Measurements from ENCODE around the gene CEP97. TPM values are rescaled to one million over a fixed set of nuclear protein-coding genes. Genes with fewer than 3 reads are reported as not detected.

The CEP97 gene
- total and polyA plus RNA-seq, 2 donors, result 4.5 to 14.0 TPM

DNA sequence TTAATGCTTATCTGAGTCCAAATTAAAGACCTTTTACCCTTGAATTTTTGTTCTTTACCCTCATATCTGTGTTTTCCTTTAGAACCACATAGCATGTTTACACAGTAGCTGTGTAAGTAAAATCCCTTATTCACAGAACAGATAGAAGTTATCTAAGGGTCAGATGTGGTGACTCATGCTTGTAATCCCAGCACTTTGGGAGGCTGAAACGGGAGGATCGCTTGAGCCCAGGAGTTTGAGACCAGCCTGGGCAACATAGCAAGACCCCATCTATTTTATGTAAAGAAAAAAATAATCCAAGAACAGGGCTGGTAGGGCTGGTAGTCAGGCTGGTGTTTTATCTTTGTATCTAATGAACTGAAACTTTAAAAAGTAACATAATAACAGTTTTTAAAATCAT lies 77.8 kb downstream of the CEP97 start:
- Histone ChIP-seq H3K4me1 (ENCODE audit: control insufficient read depth in 2 of 2, insufficient read depth in 2 of 2, low read length in 2 of 2) (no peaks in the 10 kb centered on the region), H3K9me3 (ENCODE audit: control insufficient read depth in 2 of 2, insufficient read depth in 1 of 2, low read length in 1 of 2) (no peaks in the 10 kb centered on the region), H3K4me3 (ENCODE audit: low read length in 2 of 2) (no peak overlapping the region), H3K36me3 (ENCODE audit: control insufficient read depth in 2 of 2, insufficient read depth in 2 of 2, low read length in 1 of 2) (peaks cover 13 to 24% of the 10 kb centered on the region in 2 donors), H3K27me3 (ENCODE audit: control insufficient read depth in 2 of 2, insufficient read depth in 1 of 2, low read length in 1 of 2) (no peaks in the 10 kb centered on the region), H3K27ac (ENCODE audit: low read depth in 1 of 2, low read length in 1 of 2) (no peak overlapping the region)
- 98% methylated on average over 2 of the region's 2 CpGs for WGBS
- no peak for DNase-seq (ENCODE audit: low read depth in 6 of 9, low spot score in 9 of 9)

DNA sequence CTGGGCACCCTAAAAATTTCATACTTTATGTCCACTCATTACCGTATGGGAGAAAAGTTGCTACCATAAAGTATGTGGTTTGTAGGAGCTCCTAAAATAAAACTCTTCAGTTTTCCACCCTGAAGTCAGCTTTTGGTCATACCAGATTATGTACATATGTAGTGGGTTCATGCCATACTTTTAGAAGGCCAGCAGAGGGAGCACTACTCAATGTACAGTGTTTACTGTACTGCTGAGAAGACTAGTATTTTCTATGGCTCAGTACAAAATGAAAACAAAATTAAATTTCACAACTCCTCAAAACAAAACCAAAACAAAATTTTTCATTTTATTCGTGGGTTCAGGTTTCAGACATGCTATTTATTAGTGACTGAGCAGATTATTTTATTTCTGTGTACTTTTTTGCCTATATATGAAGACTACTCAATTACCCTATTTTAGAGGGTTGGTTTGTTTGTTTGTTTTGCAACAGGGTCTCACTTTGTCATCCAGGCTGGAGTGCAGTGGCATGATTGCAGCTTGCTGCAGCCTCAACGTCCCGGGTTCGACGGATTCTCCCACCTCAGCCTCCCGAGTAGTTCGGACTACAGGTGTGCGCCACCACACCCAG lies 78.9 kb downstream of the CEP97 start:
- peak in 6 of 9 donors; percentile 52 to 84 (median 72) for DNase-seq (ENCODE audit: low read depth in 6 of 9, low spot score in 9 of 9)
- WGBS, result 81% methylated on average over 9 of the region's 9 CpGs
- Histone ChIP-seq H3K4me3 (ENCODE audit: low read length in 2 of 2) (no peak overlapping the region), H3K27me3 (ENCODE audit: control insufficient read depth in 2 of 2, insufficient read depth in 1 of 2, low read length in 1 of 2) (no peaks in the 10 kb centered on the region), H3K36me3 (ENCODE audit: control insufficient read depth in 2 of 2, insufficient read depth in 2 of 2, low read length in 1 of 2) (peaks cover 13 to 24% of the 10 kb centered on the region in 2 donors), H3K9me3 (ENCODE audit: control insufficient read depth in 2 of 2, insufficient read depth in 1 of 2, low read length in 1 of 2) (no peaks in the 10 kb centered on the region), H3K4me1 (ENCODE audit: control insufficient read depth in 2 of 2, insufficient read depth in 2 of 2, low read length in 2 of 2) (no peaks in the 10 kb centered on the region), H3K27ac (ENCODE audit: low read depth in 1 of 2, low read length in 1 of 2) (no peak overlapping the region)

DNA sequence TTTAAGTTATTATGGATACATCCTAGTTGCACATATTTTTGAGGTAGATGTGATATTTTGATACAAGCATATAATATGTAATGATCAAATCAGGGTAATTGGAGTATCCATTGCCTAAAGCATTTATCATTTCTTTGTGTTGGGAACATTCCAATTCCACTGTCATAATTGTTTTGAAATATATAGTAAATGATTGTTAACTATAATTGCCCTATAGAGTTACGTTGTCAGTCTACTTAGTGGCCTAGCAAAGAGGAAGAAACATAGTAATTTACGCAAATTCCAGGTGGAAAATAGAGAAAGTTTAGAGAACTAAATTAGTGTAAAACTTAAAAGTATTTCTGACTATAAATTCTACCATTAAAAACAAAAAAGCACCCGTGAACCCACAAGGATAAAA lies 79.5 kb downstream of the CEP97 start:
- DNase-seq (ENCODE audit: low read depth in 6 of 9, low spot score in 9 of 9), result no peak
- no peak overlapping the region for H3K4me3 ChIP-seq (ENCODE audit: low read length in 2 of 2)
- H3K27ac ChIP-seq (ENCODE audit: low read depth in 1 of 2, low read length in 1 of 2), result no peak overlapping the region
- no peaks in the 10 kb centered on the region for H3K27me3 ChIP-seq (ENCODE audit: control insufficient read depth in 2 of 2, insufficient read depth in 1 of 2, low read length in 1 of 2)
- H3K9me3 ChIP-seq (ENCODE audit: control insufficient read depth in 2 of 2, insufficient read depth in 1 of 2, low read length in 1 of 2), result no peaks in the 10 kb centered on the region
- H3K4me1 ChIP-seq (ENCODE audit: control insufficient read depth in 2 of 2, insufficient read depth in 2 of 2, low read length in 2 of 2), result no peaks in the 10 kb centered on the region
- WGBS, result over 99% methylated on average over 3 of the region's 3 CpGs
- H3K36me3 ChIP-seq (ENCODE audit: control insufficient read depth in 2 of 2, insufficient read depth in 2 of 2, low read length in 1 of 2), result peaks cover 13 to 21% of the 10 kb centered on the region in 2 donors

DNA sequence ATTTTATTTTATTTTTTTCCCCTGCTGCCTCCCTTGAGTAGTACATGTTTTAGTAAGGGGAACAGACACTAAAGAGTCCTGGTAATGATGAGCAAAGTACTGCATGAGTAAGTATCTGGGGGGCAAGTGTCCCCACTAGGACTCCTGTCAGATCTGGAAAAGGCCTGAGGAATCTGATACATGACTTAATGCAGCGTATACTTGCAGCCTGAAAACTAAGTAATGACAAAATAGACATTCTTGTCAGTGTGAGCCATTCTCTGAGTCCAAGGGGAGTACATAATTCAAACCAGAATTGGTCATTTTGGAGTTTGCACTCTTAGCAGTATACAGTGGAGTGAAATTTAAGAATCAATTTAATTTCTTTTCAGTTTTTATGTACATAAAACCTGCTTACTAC lies 82.1 kb downstream of the CEP97 start:
- Histone ChIP-seq H3K36me3 (ENCODE audit: control insufficient read depth in 2 of 2, insufficient read depth in 2 of 2, low read length in 1 of 2) (peaks cover 7 to 13% of the 10 kb centered on the region in 2 donors), H3K4me3 (ENCODE audit: low read length in 2 of 2) (no peak overlapping the region), H3K27me3 (ENCODE audit: control insufficient read depth in 2 of 2, insufficient read depth in 1 of 2, low read length in 1 of 2) (no peaks in the 10 kb centered on the region), H3K27ac (ENCODE audit: low read depth in 1 of 2, low read length in 1 of 2) (no peak overlapping the region), H3K4me1 (ENCODE audit: control insufficient read depth in 2 of 2, insufficient read depth in 2 of 2, low read length in 2 of 2) (peaks cover 0 to 4% of the 10 kb centered on the region in 2 donors), H3K9me3 (ENCODE audit: control insufficient read depth in 2 of 2, insufficient read depth in 1 of 2, low read length in 1 of 2) (no peaks in the 10 kb centered on the region)
- no peak for DNase-seq (ENCODE audit: low read depth in 6 of 9, low spot score in 9 of 9)
- WGBS, result 98% methylated on average over 1 of the region's 1 CpG

DNA sequence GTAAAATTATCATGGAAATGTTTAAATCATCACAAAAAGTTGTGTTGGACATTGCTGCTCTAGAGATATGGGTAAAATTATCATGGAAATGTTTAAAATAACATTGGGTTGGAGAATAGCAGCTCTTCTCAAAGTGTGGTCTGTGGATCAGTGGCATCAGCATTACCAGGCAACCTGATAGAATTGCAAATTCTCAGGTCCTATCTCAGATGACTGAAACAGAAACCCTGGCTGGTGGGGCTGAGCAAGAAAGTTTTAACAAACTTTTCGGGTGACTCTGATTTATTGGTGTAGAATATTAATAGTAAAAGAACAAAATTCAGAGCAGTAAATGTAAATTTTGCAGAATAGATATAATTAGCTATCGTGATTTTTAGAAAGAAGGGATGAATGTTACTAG lies 83.5 kb downstream of the CEP97 start:
- DNase-seq (ENCODE audit: low read depth in 6 of 9, low spot score in 9 of 9), result no peak
- H3K9me3 ChIP-seq (ENCODE audit: control insufficient read depth in 2 of 2, insufficient read depth in 1 of 2, low read length in 1 of 2), result no peaks in the 10 kb centered on the region
- no peak overlapping the region for H3K4me3 ChIP-seq (ENCODE audit: low read length in 2 of 2)
- H3K36me3 ChIP-seq (ENCODE audit: control insufficient read depth in 2 of 2, insufficient read depth in 2 of 2, low read length in 1 of 2), result peaks cover 3 to 5% of the 10 kb centered on the region in 2 donors
- peaks cover 0 to 4% of the 10 kb centered on the region in 2 donors for H3K4me1 ChIP-seq (ENCODE audit: control insufficient read depth in 2 of 2, insufficient read depth in 2 of 2, low read length in 2 of 2)
- H3K27ac ChIP-seq (ENCODE audit: low read depth in 1 of 2, low read length in 1 of 2), result no peak overlapping the region
- H3K27me3 ChIP-seq (ENCODE audit: control insufficient read depth in 2 of 2, insufficient read depth in 1 of 2, low read length in 1 of 2), result no peaks in the 10 kb centered on the region
- 96% methylated on average over 2 of the region's 2 CpGs for WGBS

DNA sequence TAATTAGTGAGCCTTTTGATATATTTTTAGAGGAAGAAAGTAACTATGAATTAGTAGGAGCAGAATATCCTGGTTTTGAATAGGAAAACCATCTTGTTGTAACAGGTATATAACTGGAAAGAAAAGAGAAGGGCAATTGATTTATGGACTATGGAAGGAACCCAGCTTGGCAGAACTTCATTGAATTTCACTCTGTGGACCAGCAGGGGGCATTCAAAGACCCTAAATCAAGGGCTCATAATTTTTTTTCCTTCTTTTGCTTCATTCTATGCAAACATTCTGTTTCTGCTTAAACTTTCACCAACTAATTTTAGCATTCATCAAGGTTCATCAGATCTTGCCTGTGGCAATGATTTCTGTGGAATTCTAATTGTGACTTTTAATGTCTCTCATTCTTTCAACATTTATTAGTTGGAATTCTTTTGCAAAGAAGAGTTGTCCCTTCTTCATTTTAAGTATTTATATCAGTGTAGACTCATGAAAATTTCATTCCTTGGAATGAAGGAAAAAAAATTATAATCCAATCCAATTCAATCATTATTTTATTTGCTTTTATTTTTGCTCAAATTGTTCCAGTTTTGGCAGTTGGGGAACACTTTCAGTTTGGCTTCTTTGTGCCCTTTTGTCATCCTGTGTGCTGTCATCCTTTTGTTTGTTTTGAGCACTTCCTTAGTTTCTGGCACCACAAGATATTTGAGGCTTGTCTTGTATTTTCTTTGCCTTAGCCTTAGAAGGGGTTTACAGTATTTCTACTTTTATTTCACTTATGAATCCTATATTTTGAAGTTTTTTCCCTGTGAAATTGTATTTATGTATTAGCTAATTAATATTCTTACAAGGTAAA lies 85.0 kb downstream of the CEP97 start:
- peak in 3 of 9 donors; percentile 16 to 64 (median 49) for DNase-seq (ENCODE audit: low read depth in 6 of 9, low spot score in 9 of 9)
- peak overlapping the region in 1 of 2 donors; percentile 6 for H3K27ac ChIP-seq (ENCODE audit: low read depth in 1 of 2, low read length in 1 of 2)
- peaks cover 0 to 2% of the 10 kb centered on the region in 2 donors for H3K36me3 ChIP-seq (ENCODE audit: control insufficient read depth in 2 of 2, insufficient read depth in 2 of 2, low read length in 1 of 2)
- H3K9me3 ChIP-seq (ENCODE audit: control insufficient read depth in 2 of 2, insufficient read depth in 1 of 2, low read length in 1 of 2), result no peaks in the 10 kb centered on the region
- H3K27me3 ChIP-seq (ENCODE audit: control insufficient read depth in 2 of 2, insufficient read depth in 1 of 2, low read length in 1 of 2), result no peaks in the 10 kb centered on the region
- peaks cover 0 to 4% of the 10 kb centered on the region in 2 donors for H3K4me1 ChIP-seq (ENCODE audit: control insufficient read depth in 2 of 2, insufficient read depth in 2 of 2, low read length in 2 of 2)
- H3K4me3 ChIP-seq (ENCODE audit: low read length in 2 of 2), result no peak overlapping the region

DNA sequence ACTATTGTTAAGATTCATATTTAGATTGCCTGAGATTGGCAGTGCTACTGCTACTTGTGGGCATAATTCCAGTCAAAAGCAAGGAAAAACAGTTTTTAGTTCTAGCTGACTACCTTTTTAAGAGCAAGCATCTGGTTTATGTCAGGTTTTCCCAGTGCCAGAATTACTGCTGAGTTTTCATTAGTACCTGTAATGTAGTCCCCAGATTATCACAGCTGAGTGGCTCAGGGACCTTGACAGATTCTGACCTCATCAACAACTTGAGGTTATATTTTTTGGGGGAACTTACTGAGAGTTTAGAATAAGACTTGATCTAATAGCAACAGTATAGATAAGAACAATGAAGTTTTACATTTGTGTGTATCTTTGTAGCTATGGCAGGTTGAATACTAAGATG lies 85.6 kb downstream of the CEP97 start:
- Histone ChIP-seq H3K4me1 (ENCODE audit: control insufficient read depth in 2 of 2, insufficient read depth in 2 of 2, low read length in 2 of 2) (peaks cover 0 to 4% of the 10 kb centered on the region in 2 donors), H3K27ac (ENCODE audit: low read depth in 1 of 2, low read length in 1 of 2) (peak overlapping the region in 1 of 2 donors; percentile 48)
- DNase-seq (ENCODE audit: low read depth in 6 of 9, low spot score in 9 of 9), result no peak

DNA sequence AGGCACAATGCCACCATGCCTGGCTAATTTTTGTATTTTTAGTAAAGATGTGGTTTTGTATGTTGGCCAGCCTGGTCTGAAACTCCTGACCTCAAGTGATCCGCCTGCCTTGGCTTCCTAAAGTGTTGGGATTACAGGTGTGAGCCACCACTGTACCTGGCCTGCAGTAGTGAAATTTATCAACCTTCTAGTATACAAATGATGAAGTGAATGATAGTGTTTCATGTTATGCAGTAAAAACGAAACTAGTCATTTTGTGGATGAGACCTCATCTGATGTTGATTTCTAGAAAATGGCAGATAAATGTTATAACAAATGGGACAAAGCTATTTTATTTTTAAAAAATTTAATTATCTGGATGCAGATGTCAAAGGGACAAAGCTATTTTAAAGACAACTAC lies 87.5 kb downstream of the CEP97 start:
- peaks cover 0 to 4% of the 10 kb centered on the region in 2 donors for H3K4me1 ChIP-seq (ENCODE audit: control insufficient read depth in 2 of 2, insufficient read depth in 2 of 2, low read length in 2 of 2)
- no peak overlapping the region for H3K27ac ChIP-seq (ENCODE audit: low read depth in 1 of 2, low read length in 1 of 2)
- no peak overlapping the region for H3K4me3 ChIP-seq (ENCODE audit: low read length in 2 of 2)
- DNase-seq (ENCODE audit: low read depth in 6 of 9, low spot score in 9 of 9), result no peak
- H3K9me3 ChIP-seq (ENCODE audit: control insufficient read depth in 2 of 2, insufficient read depth in 1 of 2, low read length in 1 of 2), result no peaks in the 10 kb centered on the region
- no peaks in the 10 kb centered on the region for H3K27me3 ChIP-seq (ENCODE audit: control insufficient read depth in 2 of 2, insufficient read depth in 1 of 2, low read length in 1 of 2)
- H3K36me3 ChIP-seq (ENCODE audit: control insufficient read depth in 2 of 2, insufficient read depth in 2 of 2, low read length in 1 of 2), result peaks cover 1 to 7% of the 10 kb centered on the region in 2 donors
- 97% methylated on average over 2 of the region's 2 CpGs for WGBS

More for the DNA sequence above, 85.6 kb downstream of the CEP97 start:
- Histone ChIP-seq H3K4me3 (ENCODE audit: low read length in 2 of 2) (no peak overlapping the region), H3K36me3 (ENCODE audit: control insufficient read depth in 2 of 2, insufficient read depth in 2 of 2, low read length in 1 of 2) (peaks cover 0 to 2% of the 10 kb centered on the region in 2 donors), H3K9me3 (ENCODE audit: control insufficient read depth in 2 of 2, insufficient read depth in 1 of 2, low read length in 1 of 2) (no peaks in the 10 kb centered on the region), H3K27me3 (ENCODE audit: control insufficient read depth in 2 of 2, insufficient read depth in 1 of 2, low read length in 1 of 2) (no peaks in the 10 kb centered on the region)

DNA sequence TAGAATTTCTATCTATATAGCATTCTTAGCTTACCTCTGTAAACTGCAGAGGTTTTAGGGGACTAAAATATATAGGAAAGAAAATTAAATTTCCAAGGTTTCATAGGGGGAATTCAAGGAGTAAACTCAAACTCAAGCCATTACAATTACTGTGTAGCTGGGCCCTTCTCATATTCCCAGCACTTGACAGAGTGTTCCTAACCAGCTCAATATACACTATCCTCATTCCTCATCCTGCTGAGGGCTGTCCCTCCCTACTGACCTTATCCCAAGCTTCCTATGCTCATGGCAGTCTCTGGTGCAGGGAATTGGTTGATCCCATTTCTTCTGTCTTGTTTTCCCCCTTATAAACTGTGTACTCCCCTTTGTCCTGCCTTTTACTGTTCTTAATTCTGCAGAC lies 88.5 kb downstream of the CEP97 start:
- Histone ChIP-seq H3K4me3 (ENCODE audit: low read length in 2 of 2) (no peak overlapping the region), H3K27ac (ENCODE audit: low read depth in 1 of 2, low read length in 1 of 2) (no peak overlapping the region), H3K27me3 (ENCODE audit: control insufficient read depth in 2 of 2, insufficient read depth in 1 of 2, low read length in 1 of 2) (no peaks in the 10 kb centered on the region), H3K36me3 (ENCODE audit: control insufficient read depth in 2 of 2, insufficient read depth in 2 of 2, low read length in 1 of 2) (peaks cover 8 to 17% of the 10 kb centered on the region in 2 donors), H3K9me3 (ENCODE audit: control insufficient read depth in 2 of 2, insufficient read depth in 1 of 2, low read length in 1 of 2) (no peaks in the 10 kb centered on the region), H3K4me1 (ENCODE audit: control insufficient read depth in 2 of 2, insufficient read depth in 2 of 2, low read length in 2 of 2) (peaks cover 0 to 4% of the 10 kb centered on the region in 2 donors)
- no peak for DNase-seq (ENCODE audit: low read depth in 6 of 9, low spot score in 9 of 9)

All from thymus (tissue), 11 donors.